ENCODE measurements around the gene LRFN4. TPM values are rescaled to one million over a fixed set of nuclear protein-coding genes. Genes with fewer than 3 reads are reported as not detected.

Gene LRFN4
- total RNA-seq, 2 donors from 2014 or later, result 12.4 to 23.0 TPM

DNA sequence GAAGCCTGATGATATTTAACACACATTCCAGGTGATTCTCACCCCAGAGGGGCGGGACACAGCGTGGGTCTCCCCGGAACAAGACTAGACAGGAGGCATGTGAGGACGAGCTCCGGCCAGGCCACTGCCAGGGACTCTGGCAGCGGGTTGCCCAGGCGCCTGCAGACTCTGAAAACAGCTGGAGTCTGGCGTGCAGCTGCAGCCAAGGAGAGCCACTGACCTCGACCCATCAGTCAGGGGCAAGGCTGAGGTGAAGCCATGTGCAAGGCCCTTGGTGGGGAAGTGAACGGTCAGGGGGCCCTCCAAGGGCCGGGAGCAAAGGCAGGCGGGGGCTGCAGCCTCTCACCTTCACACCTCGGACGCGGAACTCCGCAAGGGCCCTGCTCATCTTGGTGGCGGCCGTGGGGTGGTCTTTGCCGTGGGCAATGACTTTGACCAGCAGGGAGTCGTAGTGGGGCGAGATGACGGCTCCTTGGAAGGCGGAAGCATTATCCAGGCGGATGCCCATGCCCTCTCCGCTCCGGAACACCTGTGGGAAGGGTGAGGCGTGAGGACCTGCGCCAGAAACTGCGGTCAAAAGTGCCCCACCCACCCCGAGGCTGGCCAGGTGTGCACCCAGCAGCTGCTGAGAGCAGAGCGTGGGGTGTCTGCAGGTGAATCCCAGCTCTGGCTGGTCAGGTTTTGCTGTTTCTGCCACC lies 6.7 kb downstream of the LRFN4 start:
- Histone ChIP-seq H3K4me3 (no peak overlapping the region), H3K9me3 (no peaks in the 10 kb centered on the region), H3K27me3 (replicated peaks; ENCODE audit: insufficient read depth) (no peaks in the 10 kb centered on the region), H3K4me1 (ENCODE audit: control insufficient read depth in 1 of 2, low read depth in 2 of 2) (no peaks in the 10 kb centered on the region), H3K27ac (no peak overlapping the region), H3K36me3 (no peaks in the 10 kb centered on the region)
- DNase-seq (ENCODE audit: low spot score) (no peak), ATAC-seq (ENCODE audit: insufficient number of reproducible peaks, low FRiP score, low read depth) (no peak)
- TF ChIP-seq, protein P1, sequence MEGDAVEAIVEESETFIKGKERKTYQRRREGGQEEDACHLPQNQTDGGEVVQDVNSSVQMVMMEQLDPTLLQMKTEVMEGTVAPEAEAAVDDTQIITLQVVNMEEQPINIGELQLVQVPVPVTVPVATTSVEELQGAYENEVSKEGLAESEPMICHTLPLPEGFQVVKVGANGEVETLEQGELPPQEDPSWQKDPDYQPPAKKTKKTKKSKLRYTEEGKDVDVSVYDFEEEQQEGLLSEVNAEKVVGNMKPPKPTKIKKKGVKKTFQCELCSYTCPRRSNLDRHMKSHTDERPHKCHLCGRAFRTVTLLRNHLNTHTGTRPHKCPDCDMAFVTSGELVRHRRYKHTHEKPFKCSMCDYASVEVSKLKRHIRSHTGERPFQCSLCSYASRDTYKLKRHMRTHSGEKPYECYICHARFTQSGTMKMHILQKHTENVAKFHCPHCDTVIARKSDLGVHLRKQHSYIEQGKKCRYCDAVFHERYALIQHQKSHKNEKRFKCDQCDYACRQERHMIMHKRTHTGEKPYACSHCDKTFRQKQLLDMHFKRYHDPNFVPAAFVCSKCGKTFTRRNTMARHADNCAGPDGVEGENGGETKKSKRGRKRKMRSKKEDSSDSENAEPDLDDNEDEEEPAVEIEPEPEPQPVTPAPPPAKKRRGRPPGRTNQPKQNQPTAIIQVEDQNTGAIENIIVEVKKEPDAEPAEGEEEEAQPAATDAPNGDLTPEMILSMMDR (IDR thresholded peaks at IDR 0.05), result no peak

DNA sequence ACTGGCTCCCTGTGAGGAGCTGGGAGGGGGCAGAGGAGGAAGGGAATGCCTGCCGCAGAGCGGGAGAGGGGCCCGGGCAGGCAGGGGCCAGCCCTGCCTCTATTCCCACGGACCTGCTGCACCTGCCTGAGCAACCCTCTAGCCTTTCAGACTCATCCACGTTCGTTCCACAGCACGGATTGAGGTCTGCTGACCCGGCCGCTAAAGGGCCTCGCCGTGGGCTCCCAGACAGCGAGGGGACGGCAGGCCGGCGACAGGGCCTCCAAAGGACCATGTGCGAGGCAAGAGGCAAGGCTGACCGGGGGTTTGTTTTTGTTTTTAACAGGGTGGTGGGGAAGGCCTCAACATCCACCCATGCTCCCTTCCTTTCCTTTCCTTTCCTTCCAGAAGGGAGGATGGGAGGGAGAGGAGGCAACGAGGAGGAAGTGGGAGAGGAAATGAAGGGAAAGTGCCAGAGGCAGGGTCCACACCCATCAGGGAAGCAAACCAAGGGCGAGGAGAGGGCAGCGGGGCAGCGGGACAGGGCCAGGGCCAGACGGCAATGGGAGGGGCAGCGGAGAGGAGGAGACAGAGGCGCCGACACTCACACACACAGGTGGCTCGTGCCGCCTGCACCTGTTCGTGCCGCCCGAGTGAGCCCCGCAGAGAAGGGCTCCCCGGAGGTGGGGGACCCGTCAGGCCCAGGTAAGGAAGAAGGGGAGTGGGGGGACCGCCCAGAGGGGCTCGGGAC lies 7.5 kb downstream of the LRFN4 start:
- no peak for DNase-seq (ENCODE audit: low spot score)
- ATAC-seq (ENCODE audit: insufficient number of reproducible peaks, low FRiP score, low read depth), result no peak
- H3K4me1 ChIP-seq (ENCODE audit: control insufficient read depth in 1 of 2, low read depth in 2 of 2), result no peaks in the 10 kb centered on the region
- no peak overlapping the region for H3K4me3 ChIP-seq
- no peaks in the 10 kb centered on the region for H3K9me3 ChIP-seq
- TF ChIP-seq, protein P1 (IDR thresholded peaks at IDR 0.05), result no peak
- H3K27ac ChIP-seq, result no peak overlapping the region
- H3K27me3 ChIP-seq (replicated peaks; ENCODE audit: insufficient read depth), result no peaks in the 10 kb centered on the region
- no peaks in the 10 kb centered on the region for H3K36me3 ChIP-seq

DNA sequence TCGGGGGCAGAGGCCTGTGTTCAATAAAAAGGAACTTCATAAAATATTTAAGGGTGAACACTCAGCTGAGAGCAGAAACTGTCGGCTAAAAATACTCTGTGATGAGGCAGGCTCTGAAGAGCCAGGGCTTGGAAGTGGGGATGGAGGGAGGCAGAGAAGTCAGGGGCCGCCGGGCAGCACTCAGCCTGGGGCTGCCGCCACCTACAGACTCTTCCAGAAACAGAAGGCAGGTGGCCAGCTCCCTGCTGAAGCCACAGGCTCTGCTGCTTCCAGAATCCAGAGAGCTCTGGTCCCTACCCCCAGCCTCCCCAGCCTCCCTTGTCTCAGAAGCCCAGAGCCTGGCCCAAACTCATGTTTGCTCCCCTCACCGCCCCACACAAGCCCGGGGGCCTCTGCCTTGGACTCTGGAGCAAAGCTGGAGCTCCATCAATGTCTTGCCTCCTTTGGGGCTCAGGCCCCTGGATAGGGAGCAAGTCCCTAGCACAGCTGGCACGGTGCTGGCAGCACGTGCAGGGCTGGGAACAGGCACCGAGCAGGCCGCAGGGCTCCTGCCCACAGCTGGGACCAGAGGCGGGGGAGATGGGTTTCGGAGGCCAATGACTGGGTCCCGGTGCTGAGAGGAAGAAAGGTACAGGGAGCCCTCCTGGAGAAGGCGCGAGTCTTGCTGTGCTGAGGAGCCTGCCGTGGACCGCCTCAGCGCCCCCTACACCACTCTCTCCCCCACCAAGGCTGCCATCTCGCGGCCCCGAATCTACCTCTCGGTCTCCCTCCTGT lies 8.2 kb downstream of the LRFN4 start:
- DNase-seq (ENCODE audit: low spot score), result no peak
- no peak for ATAC-seq (ENCODE audit: insufficient number of reproducible peaks, low FRiP score, low read depth)
- no peaks in the 10 kb centered on the region for H3K9me3 ChIP-seq

DNA sequence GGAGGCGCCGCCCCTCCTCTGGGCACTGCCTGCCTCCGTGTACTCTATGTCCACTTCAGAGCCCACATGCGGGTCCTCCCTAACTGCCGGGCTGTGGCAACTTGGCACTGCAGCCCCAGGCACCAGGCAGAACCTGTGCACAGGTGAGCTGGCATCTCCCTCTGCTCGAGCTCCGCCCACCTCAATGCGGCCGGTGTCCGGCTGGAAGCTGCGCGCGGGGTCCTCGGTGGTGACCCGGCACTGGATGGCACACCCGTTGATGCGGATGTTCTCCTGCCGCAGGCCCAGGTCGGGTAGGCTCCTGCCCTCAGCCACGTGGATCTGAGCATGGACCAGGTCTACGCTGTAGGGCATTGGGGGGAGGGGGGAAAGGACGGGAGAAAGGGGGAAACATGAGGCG lies 9.1 kb downstream of the LRFN4 start:
- no peak for ATAC-seq (ENCODE audit: insufficient number of reproducible peaks, low FRiP score, low read depth)
- H3K27me3 ChIP-seq (replicated peaks; ENCODE audit: insufficient read depth), result no peaks in the 10 kb centered on the region

More for the DNA sequence above, 8.2 kb downstream of the LRFN4 start:
- H3K27ac ChIP-seq, result no peak overlapping the region
- H3K27me3 ChIP-seq (replicated peaks; ENCODE audit: insufficient read depth), result no peaks in the 10 kb centered on the region
- no peak overlapping the region for H3K4me3 ChIP-seq
- peaks cover 1% of the 10 kb centered on the region for H3K36me3 ChIP-seq
- TF ChIP-seq, protein P1 (IDR thresholded peaks at IDR 0.05), result no peak
- H3K4me1 ChIP-seq (ENCODE audit: control insufficient read depth in 1 of 2, low read depth in 2 of 2), result no peaks in the 10 kb centered on the region

More for the DNA sequence above, 9.1 kb downstream of the LRFN4 start:
- Histone ChIP-seq H3K4me3 (no peak overlapping the region), H3K4me1 (ENCODE audit: control insufficient read depth in 1 of 2, low read depth in 2 of 2) (no peaks in the 10 kb centered on the region), H3K27ac (no peak overlapping the region), H3K36me3 (peaks cover 3% of the 10 kb centered on the region), H3K9me3 (no peaks in the 10 kb centered on the region)
- DNase-seq (ENCODE audit: low spot score), result no peak
- TF ChIP-seq, protein P1 (IDR thresholded peaks at IDR 0.05), result no peak
